Endothelial cell of umbilical vein (primary cell): ENCODE measurements around the gene RYR3. TPM values are rescaled to one million over a fixed set of nuclear protein-coding genes. Genes with fewer than 3 reads are reported as not detected.

Experiments
- BruUV-seq: library from RNA; stranded (reverse); fragments of 400-500 nt; replicated peaks from 2 replicates; lab custom pipeline; 2021; lab: Mats Ljungman, UMichigan
- CTCF ChIA-PET: fragments of 300-600, 350-600 bp; sonication (Branson Sonifier 250); formaldehyde crosslinking; loops from one replicate; lab custom pipeline; 2021; ENCODE audit warnings: antibody characterized with exemption, inconsistent platforms; lab: Charles Lee
- POLR2A ChIA-PET: fragments of 300-600, 350-600 bp; sonication (Branson Sonifier 250); formaldehyde crosslinking; loops from one replicate; lab custom pipeline; 2021; ENCODE audit warnings: antibody characterized with exemption, inconsistent platforms; lab: Charles Lee
- DNase-seq: peaks from one replicate; pipeline ENCODE4 v3.0.0-alpha.2; 2011; ENCODE audit warnings: low read depth, low spot score
- FAIRE-seq: peaks from 2 replicates; lab custom pipeline; 2011; peaks lifted over from hg19 to GRCh38; lab: Jason Lieb, UNC
- H2AFZ ChIP-seq: 2 replicates; pipeline ENCODE4 v1.6.0; 2012; ENCODE audit warnings: low read depth, low read length, control low read depth, inconsistent platforms
- H3K27ac ChIP-seq: 2 replicates; pipeline ENCODE4 v1.5.1; 2011; ENCODE audit warnings: low read depth, mild to moderate bottlenecking, control low read depth, low read length, moderate library complexity; ENCODE audit not compliant: insufficient read depth
- H3K27me3 ChIP-seq, 2 experiments: 2 replicates each; pipeline versions ENCODE4 v1.6.0 to v1.6.1; 2011; ENCODE audit warnings: low read length in 2 of 2, mixed read lengths in 1 of 2; ENCODE audit not compliant: control insufficient read depth in 2 of 2, insufficient read depth in 2 of 2
- H3K36me3 ChIP-seq, 2 experiments: 2 replicates in 1 of 2; 3 replicates in 1 of 2; pipeline ENCODE4 v1.5.1; 2011; ENCODE audit warnings: low read length in 2 of 2, mild to moderate bottlenecking in 1 of 2, moderate library complexity in 1 of 2; ENCODE audit not compliant: control insufficient read depth in 2 of 2, insufficient read depth in 2 of 2; ENCODE audit errors: extremely low read depth in 1 of 2
- H3K4me1 ChIP-seq: 3 replicates; pipeline ENCODE4 v1.5.1; 2011; ENCODE audit warnings: mild to moderate bottlenecking, low read length; ENCODE audit not compliant: control insufficient read depth, insufficient read depth; ENCODE audit errors: extremely low read depth
- H3K4me2 ChIP-seq: 2 replicates; pipeline ENCODE4 v1.6.1; 2011; ENCODE audit warnings: low read length, control low read depth, mixed read lengths; ENCODE audit not compliant: insufficient read depth
- H3K4me3 ChIP-seq, 3 experiments: fragments of 200-600 bp in 1 of 3; sonication (generic), shearing (Covaris generic) in 1 of 3; replicated peaks in 1 of 3; 2 replicates each; pipeline ENCODE4 v1.5.1; 2011 to 2016; ENCODE audit warnings: control low read depth in 3 of 3, low read length in 3 of 3, mild to moderate bottlenecking in 2 of 3, inconsistent platforms in 1 of 3, low read depth in 1 of 3, moderate library complexity in 1 of 3; ENCODE audit not compliant: insufficient read depth in 1 of 3
- H3K79me2 ChIP-seq: 2 replicates; pipeline ENCODE4 v1.6.0; 2012; ENCODE audit warnings: low read length, inconsistent platforms; ENCODE audit not compliant: control insufficient read depth, insufficient read depth
- H3K9ac ChIP-seq: replicated peaks from 2 replicates; pipeline ENCODE3; 2011; ENCODE audit warnings: low read length, control low read depth; ENCODE audit not compliant: insufficient read depth; ENCODE audit errors: extremely low read depth
- H3K9me1 ChIP-seq: replicated peaks from 3 replicates; pipeline ENCODE4 v1.6.0; 2011; ENCODE audit warnings: mild to moderate bottlenecking, low read length; ENCODE audit not compliant: control insufficient read depth, insufficient read depth; ENCODE audit errors: extremely low read depth
- H3K9me3 ChIP-seq: replicated peaks from 2 replicates; pipeline ENCODE4 v1.5.1; 2012; ENCODE audit warnings: low read length, inconsistent platforms; ENCODE audit not compliant: control insufficient read depth, insufficient read depth
- H4K20me1 ChIP-seq: replicated peaks from 2 replicates; pipeline ENCODE3; 2011; ENCODE audit warnings: mild to moderate bottlenecking, low read length; ENCODE audit not compliant: control insufficient read depth, insufficient read depth; ENCODE audit errors: extremely low read depth
- EZH2 ChIP-seq: IDR thresholded peaks from 2 replicates; pipeline ENCODE4 v1.6.1; 2012; ENCODE audit warnings: borderline replicate concordance, low read depth, mild to moderate bottlenecking, moderate library complexity, low read length, inconsistent platforms; ENCODE audit not compliant: severe bottlenecking
- FOS ChIP-seq: IDR thresholded peaks from 2 replicates; pipeline ENCODE4 v1.6.1; 2011; ENCODE audit warnings: mild to moderate bottlenecking, low read length, moderate library complexity, borderline replicate concordance; ENCODE audit not compliant: insufficient read depth
- GATA2 ChIP-seq: IDR thresholded peaks from 2 replicates; pipeline ENCODE4 v1.7.0; 2011; ENCODE audit warnings: low read depth, mild to moderate bottlenecking, moderate library complexity, mixed read lengths, low read length; ENCODE audit not compliant: insufficient read length, insufficient read depth
- JUN ChIP-seq: IDR thresholded peaks from 2 replicates; pipeline ENCODE4 v1.6.1; 2011; ENCODE audit warnings: borderline replicate concordance, low read depth; ENCODE audit not compliant: insufficient read length, insufficient read depth
- MYC ChIP-seq: IDR thresholded peaks from one replicate; pipeline ENCODE4 v1.6.1; 2011; ENCODE audit warnings: mild to moderate bottlenecking, low read depth, low read length
- POLR2A ChIP-seq: IDR thresholded peaks from 2 replicates; pipeline ENCODE4 v1.6.1; 2012; ENCODE audit warnings: low read depth, mild to moderate bottlenecking, control low read depth, low read length
- POLR2AphosphoS5 ChIP-seq: IDR thresholded peaks from 2 replicates; pipeline ENCODE4 v1.6.1; 2012; ENCODE audit warnings: low read depth, mild to moderate bottlenecking, control low read depth, low read length, moderate library complexity; ENCODE audit not compliant: insufficient read depth
- dilution Hi-C: fragments of 300-500 bp; cut with MboI; formaldehyde crosslinking; loops from one replicate; pipeline ENCODE4 v1.15.0; 2019; ENCODE audit warnings: low sequenced_read_pairs; ENCODE audit not compliant: extremely low pct_ligation_motif_present
- intact Hi-C: fragments of 100-400 bp; cut with micrococcal nuclease; formaldehyde crosslinking; loops from one replicate; pipeline ENCODE4 v1.10.0; 2022
- polyA plus RNA-seq, 4 experiments: library from polyadenylated mRNA; depleted of rRNA in 3 of 4; stranded (reverse) in 3 of 4; unstranded in 1 of 4; fragments of >200 nt; gene quantifications; 2 replicates each; pipeline versions ENCODE4 v1.2.1 to v1.2.3, GENCODE V29; 2011 to 2012; ENCODE audit warnings: missing spikeins in 1 of 4
- total RNA-seq: library from RNA; stranded (reverse); gene quantifications from 2 replicates; pipeline ENCODE4 v1.2.3, GENCODE V29; 2021
- TF ChIP-seq, protein P1 (sequence below), 2 donors: IDR thresholded peaks; 1 replicate in 1 of 2; 2 replicates in 1 of 2; pipeline ENCODE4 v1.5.1; 2011; ENCODE audit warnings: low read length in 2 of 2, mild to moderate bottlenecking in 2 of 2, moderate library complexity in 2 of 2, control low read depth in 1 of 2, inconsistent platforms in 1 of 2, low read depth in 1 of 2; ENCODE audit not compliant: insufficient read depth in 1 of 2; ENCODE audit errors: extremely low read depth in 1 of 2
- TF ChIP-seq, protein P2 (sequence below): IDR thresholded peaks from 2 replicates; pipeline ENCODE4 v1.6.1; 2011; ENCODE audit not compliant: insufficient read depth, insufficient read length

The RYR3 gene
- total and polyA plus RNA-seq, 2 donors (not counting 3 experiments of a cell fraction or from before 2014, with no cell fraction given) = not detected

DNA sequence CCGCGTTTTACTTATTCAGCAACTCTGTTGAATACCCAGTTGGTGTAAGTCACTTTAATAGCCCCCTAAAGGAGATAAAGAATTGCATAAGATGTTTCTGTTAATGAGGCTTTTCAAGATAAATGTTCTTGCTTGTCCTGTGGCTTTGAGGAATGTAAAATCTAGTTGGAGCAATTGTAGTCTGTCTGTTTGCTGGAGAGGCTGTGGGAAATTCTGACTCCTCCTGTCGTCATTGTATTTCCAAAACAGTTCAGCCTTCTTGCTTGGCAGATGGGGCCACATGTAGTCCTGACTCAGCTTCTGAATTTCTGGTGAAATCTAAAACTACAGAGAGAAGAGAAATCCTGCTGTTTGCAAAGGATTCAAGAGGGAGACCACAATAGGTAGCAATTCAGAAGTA is 114.4 kb downstream of the RYR3 start:
- no peaks in the 10 kb centered on the region for H3K9me1 ChIP-seq
- dilution Hi-C loops = no loop called here
- FAIRE-seq (no peak), DNase-seq (no peak)
- no peaks in the 10 kb centered on the region for H3K27me3 ChIP-seq
- H3K27ac ChIP-seq = no peak overlapping the region
- H3K4me2 ChIP-seq = no peak overlapping the region
- H3K4me3 ChIP-seq = no peak overlapping the region
- H3K9me3 ChIP-seq = no peaks in the 10 kb centered on the region
- H3K4me1 ChIP-seq = no peaks in the 10 kb centered on the region
- ChIA-PET POLR2A (no interaction called here), CTCF (interaction anchor here (0.6 kb wide), 1 partner anchor 1932 kb away, joined by 3 read pairs; no protein-coding TSS in a partner anchor)
- no peaks in the 10 kb centered on the region for H3K36me3 ChIP-seq
- TF ChIP-seq JUN (no peak), POLR2A (no peak), POLR2AphosphoS5 (no peak), FOS (no peak), MYC (no peak), GATA2 (no peak), EZH2 (no peak)
- TF ChIP-seq, protein P1, sequence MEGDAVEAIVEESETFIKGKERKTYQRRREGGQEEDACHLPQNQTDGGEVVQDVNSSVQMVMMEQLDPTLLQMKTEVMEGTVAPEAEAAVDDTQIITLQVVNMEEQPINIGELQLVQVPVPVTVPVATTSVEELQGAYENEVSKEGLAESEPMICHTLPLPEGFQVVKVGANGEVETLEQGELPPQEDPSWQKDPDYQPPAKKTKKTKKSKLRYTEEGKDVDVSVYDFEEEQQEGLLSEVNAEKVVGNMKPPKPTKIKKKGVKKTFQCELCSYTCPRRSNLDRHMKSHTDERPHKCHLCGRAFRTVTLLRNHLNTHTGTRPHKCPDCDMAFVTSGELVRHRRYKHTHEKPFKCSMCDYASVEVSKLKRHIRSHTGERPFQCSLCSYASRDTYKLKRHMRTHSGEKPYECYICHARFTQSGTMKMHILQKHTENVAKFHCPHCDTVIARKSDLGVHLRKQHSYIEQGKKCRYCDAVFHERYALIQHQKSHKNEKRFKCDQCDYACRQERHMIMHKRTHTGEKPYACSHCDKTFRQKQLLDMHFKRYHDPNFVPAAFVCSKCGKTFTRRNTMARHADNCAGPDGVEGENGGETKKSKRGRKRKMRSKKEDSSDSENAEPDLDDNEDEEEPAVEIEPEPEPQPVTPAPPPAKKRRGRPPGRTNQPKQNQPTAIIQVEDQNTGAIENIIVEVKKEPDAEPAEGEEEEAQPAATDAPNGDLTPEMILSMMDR (IDR thresholded peaks at IDR 0.05; ENCODE audit: extremely low read depth in 1 of 2, insufficient read depth in 1 of 2, low read depth in 1 of 2, low read length in 2 of 2) = no peak
- TF ChIP-seq, protein P2, sequence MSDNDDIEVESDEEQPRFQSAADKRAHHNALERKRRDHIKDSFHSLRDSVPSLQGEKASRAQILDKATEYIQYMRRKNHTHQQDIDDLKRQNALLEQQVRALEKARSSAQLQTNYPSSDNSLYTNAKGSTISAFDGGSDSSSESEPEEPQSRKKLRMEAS = no peak
- no peak overlapping the region for H2AFZ ChIP-seq
- no peak overlapping the region for H3K9ac ChIP-seq
- intact Hi-C loops = no loop called here
- H3K79me2 ChIP-seq = no peaks in the 10 kb centered on the region
- no TSS peak for BruUV-seq
- H4K20me1 ChIP-seq = no peaks in the 10 kb centered on the region
